Astrocyte of the spinal cord (primary cell): ENCODE results near the gene UNC45A.
"Not testable (repeated sequence)": the region's sequence is repeated elsewhere in the genome, so short reads cannot be mapped to it uniquely, and the experiment has no call there.

Experiments
- DNase-seq: peaks from one replicate; pipeline ENCODE4 v3.0.0; 2011; ENCODE audit warnings: low read depth, low spot score
- H3K4me3 ChIP-seq: 2 replicates; pipeline ENCODE4 v1.5.1; 2011; ENCODE audit warnings: low read depth, mild to moderate bottlenecking, low read length, moderate library complexity
- in situ Hi-C: cut with HindIII; loops from 2 replicates; pipeline ENCODE4 v1.10.0; 2017; ENCODE audit warnings: low sequenced_read_pairs
- TF ChIP-seq, protein P1 (sequence below): IDR thresholded peaks from 2 replicates; pipeline ENCODE4 v1.5.1; 2012; ENCODE audit warnings: low read depth, mild to moderate bottlenecking, low read length, inconsistent platforms

UNC45A gene

DNA sequence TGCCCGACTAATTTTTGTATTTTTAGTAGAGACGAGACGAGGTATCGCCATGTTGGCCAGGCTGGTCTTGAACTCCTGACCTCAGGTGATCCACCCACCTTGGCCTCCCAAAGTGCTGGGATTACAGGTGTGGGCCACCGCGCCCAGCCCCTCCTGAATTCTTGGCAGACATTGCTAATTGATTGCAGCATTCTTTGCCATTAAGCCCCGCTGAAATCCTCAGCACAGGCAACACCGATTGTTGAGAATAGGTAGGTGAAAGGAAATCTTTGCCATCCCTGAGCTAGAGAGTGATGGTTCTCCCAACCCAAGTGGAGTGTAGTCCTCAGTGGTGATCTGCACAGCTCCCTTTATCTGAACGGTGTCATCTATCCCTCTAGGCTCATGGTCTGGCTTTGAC, 30.3 kb upstream of the UNC45A start:
- TF ChIP-seq, protein P1, sequence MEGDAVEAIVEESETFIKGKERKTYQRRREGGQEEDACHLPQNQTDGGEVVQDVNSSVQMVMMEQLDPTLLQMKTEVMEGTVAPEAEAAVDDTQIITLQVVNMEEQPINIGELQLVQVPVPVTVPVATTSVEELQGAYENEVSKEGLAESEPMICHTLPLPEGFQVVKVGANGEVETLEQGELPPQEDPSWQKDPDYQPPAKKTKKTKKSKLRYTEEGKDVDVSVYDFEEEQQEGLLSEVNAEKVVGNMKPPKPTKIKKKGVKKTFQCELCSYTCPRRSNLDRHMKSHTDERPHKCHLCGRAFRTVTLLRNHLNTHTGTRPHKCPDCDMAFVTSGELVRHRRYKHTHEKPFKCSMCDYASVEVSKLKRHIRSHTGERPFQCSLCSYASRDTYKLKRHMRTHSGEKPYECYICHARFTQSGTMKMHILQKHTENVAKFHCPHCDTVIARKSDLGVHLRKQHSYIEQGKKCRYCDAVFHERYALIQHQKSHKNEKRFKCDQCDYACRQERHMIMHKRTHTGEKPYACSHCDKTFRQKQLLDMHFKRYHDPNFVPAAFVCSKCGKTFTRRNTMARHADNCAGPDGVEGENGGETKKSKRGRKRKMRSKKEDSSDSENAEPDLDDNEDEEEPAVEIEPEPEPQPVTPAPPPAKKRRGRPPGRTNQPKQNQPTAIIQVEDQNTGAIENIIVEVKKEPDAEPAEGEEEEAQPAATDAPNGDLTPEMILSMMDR, result no peak
- in situ Hi-C loops, result no loop called here
- no peak overlapping the region for H3K4me3 ChIP-seq
- no peak for DNase-seq

DNA sequence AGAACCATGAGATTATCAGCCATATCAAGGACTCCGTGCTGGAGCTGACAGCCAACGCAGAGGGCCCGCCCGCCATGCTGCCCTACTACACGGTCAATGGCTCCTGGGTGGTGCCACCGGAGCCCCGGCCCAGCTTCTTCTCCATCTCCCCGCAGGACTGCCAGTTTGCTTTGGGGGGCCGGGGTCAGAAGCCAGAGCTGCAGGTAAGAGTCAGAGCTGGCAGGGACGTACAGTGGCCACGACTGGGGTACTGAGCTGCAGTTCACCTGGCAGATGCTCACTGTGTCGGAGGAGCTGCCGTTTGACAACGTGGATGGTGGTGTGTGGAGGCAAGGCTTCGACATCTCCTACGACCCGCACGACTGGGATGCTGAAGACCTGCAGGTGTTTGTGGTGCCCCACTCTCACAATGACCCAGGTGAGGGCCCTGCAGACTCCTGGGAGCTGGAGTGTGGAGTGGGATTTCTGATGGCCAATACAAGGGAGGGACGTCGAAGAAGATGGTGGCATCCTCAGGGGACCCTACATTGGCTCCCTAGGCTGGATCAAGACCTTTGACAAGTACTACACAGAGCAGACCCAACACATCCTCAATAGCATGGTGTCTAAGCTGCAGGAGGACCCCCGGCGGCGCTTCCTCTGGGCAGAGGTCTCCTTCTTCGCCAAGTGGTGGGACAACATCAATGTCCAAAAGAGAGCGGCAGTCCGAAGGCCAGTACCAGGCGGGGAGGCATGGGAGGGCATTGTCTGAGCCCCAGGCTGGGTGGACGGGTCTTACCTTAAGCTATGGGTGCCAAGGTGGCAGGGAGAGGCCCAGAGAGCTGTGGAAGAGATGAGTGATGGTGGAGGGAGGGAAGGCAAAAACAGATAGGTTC, 29.5 kb upstream of the UNC45A start:
- no peak overlapping the region for H3K4me3 ChIP-seq
- TF ChIP-seq, protein P1, result no peak
- no peak for DNase-seq
- in situ Hi-C loops, result no loop called here

DNA sequence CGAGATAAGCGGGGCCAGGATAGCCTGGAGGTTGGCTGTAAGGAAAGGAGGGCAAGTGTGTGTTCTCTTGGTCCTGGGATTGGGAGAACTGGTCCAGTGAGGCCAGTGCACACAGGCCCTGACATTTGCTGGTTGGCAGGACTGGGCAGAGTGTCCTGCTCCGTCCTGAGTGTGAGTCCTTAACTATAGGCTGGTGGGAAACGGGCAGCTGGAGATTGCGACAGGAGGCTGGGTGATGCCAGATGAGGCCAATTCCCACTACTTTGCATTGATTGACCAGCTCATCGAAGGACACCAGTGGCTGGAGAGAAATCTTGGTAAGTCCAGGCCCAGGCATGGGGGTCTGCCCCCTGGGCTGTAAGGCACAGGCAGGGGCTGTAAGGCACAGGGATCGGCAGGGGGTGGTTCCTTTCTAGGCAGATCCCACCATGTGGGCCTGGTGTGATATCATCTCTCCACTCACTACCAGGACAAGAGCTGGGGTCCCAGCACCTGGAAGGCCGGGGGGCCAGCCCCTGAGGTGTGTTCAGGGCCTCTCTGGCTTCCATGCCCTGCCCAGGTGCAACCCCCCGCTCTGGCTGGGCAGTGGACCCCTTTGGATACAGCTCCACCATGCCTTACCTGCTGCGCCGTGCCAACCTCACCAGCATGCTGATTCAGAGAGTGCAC, 28.8 kb upstream of the UNC45A start:
- in situ Hi-C loops, result no loop called here
- no peak for DNase-seq
- TF ChIP-seq, protein P1, result no peak
- no peak overlapping the region for H3K4me3 ChIP-seq

DNA sequence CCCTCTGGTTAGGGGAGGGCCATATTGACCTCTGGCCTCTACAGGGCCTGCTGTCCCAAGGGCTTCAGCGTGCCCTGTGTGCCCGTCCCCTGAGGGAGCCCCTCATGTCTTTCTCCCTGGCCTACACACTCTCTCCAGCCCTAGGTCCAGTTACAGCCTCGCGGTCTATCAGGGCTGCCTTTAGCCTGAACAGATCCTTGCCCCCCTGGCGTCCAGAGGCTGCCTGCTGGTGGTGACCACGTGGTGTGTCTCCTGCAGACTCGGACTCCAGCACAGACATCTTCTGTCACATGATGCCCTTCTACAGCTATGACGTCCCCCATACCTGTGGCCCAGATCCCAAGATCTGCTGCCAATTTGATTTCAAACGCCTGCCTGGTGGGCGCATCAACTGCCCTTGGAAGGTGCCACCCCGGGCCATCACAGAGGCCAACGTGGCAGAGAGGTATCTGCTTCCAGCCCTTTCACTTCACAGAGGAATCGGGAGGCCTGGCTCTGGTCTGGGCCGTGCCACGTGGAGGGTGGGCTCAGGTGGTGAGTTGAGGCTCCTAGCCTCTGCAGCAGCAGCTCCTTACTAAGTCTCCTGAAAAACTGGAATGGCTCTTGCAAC, 27.9 kb upstream of the UNC45A start:
- TF ChIP-seq, protein P1, result no peak
- H3K4me3 ChIP-seq, result no peak overlapping the region
- DNase-seq, result no peak
- in situ Hi-C loops, result no loop called here

DNA sequence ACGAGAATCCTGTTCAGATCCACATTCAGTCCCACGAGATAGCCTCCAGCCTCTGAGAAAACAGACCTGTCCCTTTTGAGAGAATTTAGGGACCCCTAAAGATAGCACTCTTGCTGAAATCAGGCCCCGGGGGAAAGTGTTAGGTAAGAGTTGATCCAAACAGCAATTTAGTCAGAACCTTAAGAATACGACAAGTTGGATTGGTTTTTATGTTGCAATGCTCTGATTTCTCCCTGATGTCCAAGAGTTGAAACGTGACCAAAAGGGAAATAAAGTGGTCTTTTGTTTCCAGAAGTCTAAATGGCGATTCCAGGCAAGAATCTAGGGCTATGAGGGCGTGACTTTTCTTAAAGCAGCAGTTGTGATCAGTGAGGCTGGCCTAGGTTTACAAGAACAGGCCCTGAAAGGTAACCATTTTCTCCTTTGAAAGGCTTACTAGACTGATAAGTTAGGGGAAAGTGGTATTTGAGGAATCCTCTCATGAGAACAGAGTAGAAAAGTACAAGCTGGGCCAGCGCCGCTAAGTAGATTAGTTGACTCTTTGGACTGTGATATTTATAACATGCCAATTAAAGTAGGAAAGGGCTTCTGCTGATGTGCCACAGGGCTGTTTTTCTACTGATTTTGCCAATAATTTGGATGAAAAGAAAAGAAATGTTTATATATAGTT, 27.1 kb upstream of the UNC45A start:
- TF ChIP-seq, protein P1, result no peak
- DNase-seq, result no peak
- in situ Hi-C loops, result no loop called here
- no peak overlapping the region for H3K4me3 ChIP-seq

DNA sequence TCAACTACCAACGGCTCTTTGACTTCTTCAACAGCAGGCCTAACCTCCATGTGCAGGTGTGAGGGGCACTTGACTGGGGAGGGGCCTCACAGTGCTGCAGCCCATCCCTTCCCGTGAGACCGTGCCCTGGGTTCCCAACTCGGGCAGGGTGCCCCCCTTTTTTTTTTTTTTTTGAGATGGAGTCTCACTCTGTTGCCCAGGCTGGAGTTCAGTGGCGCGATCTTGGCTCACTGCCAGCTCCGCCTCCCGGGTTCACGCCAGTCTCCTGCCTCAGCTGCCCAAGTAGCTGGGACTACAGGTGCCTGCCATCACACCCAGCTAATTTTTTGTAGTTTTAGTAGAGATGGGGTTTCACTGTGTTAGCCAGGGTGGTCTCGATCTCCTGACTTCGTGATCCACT, 25.6 kb upstream of the UNC45A start:
- in situ Hi-C loops, DNase-seq, H3K4me3 ChIP-seq: not testable (repeated sequence)
